ENCODE measurements around the gene MYRFL.

GRCh38 chr12:69981881-69982475 is 157.0 kb downstream of the MYRFL start:
- TF ChIP-seq, protein P1, sequence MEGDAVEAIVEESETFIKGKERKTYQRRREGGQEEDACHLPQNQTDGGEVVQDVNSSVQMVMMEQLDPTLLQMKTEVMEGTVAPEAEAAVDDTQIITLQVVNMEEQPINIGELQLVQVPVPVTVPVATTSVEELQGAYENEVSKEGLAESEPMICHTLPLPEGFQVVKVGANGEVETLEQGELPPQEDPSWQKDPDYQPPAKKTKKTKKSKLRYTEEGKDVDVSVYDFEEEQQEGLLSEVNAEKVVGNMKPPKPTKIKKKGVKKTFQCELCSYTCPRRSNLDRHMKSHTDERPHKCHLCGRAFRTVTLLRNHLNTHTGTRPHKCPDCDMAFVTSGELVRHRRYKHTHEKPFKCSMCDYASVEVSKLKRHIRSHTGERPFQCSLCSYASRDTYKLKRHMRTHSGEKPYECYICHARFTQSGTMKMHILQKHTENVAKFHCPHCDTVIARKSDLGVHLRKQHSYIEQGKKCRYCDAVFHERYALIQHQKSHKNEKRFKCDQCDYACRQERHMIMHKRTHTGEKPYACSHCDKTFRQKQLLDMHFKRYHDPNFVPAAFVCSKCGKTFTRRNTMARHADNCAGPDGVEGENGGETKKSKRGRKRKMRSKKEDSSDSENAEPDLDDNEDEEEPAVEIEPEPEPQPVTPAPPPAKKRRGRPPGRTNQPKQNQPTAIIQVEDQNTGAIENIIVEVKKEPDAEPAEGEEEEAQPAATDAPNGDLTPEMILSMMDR (IDR thresholded peaks at IDR 0.05), result no peak
- TF ChIP-seq EP300 (IDR thresholded peaks at IDR 0.05), result no peak
